Endometrial microvascular endothelial cells (primary cell): Measurements from ENCODE around the gene C10orf143. TPM values are rescaled to one million over a fixed set of nuclear protein-coding genes. Genes with fewer than 3 reads are reported as not detected.
"Not testable (repeated sequence)": the region's sequence is repeated elsewhere in the genome, so short reads cannot be mapped to it uniquely, and the experiment has no call there.

Experiments used
- in situ Hi-C: cut with HindIII; loops from 2 replicates; pipeline ENCODE4 v1.10.0; 2017; ENCODE audit warnings: low sequenced_read_pairs, low pct_unique_long_range_greater_than_20kb; ENCODE audit errors: inconsistent ontology term
- total RNA-seq: library from RNA; depleted of rRNA; stranded (reverse); fragments of >200 nt; gene quantifications from one replicate; pipeline ENCODE4 v1.2.3, GENCODE V29; 2015; ENCODE audit errors: inconsistent ontology term

Gene C10orf143
- total RNA-seq: 0.37 TPM

GRCh38 chr10:130110246-130111112 lies at the start of gene C10orf143:
TSS of gene C10orf143 (minus strand) at chr10:130110830. CDS start at chr10:130110772, 58 bp downstream.
- in situ Hi-C loops: no loop called here

DNA sequence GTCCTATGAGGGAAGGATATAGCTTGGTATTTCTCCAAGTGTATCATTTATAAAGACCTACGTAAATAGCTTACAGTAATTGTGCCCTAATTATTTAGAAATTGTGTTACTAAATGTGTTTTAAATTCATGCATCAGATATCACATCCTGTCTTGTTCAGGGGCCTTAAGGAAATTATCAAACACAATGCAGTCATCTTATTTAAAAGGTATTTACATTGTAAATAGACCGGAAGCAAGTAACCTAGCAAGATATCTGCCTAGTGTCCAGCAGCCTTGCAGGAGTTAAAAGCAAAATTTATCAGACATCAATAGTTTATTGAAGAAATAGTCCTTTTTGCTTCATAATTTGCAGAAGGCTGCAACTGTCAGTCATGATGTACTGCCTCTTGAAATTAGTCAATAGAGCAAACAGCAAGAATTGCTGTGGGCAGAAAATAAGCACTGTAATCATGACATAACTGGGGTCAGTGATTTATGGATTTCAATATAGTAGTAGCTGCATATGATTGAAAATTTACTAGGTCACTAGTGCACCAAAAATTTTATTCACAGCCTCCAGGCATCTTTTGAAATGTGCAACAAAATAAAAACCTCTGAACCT lies 48.7 kb upstream of the C10orf143 start:
- in situ Hi-C loops: no loop called here

GRCh38 chr10:130146042-130146441 lies 35.4 kb upstream of the C10orf143 start:
- in situ Hi-C loops: no loop called here

GRCh38 chr10:130141878-130142277 lies 31.2 kb upstream of the C10orf143 start:
- in situ Hi-C loops: no loop called here

DNA sequence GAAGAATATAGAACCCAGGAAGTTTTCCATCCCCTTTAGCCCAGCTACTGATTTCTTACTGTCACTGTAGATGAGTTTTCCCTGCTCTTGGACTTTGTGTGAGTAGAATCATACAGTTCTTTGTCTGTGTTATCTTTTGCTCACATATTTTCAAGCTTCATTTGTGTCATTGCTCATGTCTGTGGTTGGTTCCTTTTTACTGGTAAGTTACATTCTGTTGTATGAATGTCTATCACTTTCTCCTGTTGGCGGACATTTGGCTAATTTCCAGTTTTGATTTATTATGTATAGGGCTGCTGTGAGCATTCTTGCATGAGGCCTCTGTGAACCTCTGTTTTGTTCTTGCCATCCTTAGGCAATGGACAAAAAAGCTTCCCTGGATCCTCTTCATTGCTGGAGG lies 30.8 kb upstream of the C10orf143 start:
- in situ Hi-C loops: no loop called here

DNA sequence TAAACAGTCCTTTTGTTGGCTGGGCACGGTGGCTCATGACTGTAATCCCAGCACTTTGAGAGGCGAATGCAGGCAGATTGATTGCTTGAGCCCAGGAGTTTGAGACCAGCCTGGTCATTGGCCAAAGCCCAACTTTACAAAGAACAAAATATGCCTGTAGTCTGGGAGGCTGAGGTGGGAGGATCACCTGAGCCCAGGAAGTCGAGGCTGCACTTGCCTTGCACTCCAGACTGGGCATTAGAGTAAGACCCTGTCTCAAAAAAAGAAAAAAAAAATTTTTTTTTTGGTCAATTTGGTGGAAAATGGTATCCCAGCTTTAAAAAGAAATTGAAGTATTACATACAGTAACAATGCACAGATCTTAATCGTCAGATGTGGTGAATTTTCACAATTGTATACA lies 30.4 kb upstream of the C10orf143 start:
- in situ Hi-C loops: no loop called here

- in situ Hi-C loops: no loop called here
Measured at GRCh38 chr10:130140425-130140824, 29.8 kb upstream of the C10orf143 start.

DNA sequence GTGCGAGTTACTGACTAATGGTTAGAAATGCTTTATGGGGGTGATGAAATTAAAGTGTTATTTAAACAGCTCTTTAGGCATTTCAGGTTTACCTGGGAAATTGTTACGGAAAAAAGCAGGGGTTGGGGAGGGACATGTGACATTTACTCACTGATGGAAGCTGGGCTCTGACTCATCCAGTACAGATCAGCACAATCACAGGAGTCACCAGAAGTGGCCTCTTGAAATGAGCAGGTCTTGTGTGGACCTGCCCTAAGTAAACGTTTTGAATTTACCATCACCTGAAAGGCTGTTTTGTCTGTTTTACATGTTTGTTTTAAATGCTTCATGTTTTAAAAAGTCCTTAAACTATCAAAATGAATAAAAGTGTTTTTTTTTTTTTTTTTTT lies 27.8 kb upstream of the C10orf143 start:
- in situ Hi-C loops: no loop called here

DNA sequence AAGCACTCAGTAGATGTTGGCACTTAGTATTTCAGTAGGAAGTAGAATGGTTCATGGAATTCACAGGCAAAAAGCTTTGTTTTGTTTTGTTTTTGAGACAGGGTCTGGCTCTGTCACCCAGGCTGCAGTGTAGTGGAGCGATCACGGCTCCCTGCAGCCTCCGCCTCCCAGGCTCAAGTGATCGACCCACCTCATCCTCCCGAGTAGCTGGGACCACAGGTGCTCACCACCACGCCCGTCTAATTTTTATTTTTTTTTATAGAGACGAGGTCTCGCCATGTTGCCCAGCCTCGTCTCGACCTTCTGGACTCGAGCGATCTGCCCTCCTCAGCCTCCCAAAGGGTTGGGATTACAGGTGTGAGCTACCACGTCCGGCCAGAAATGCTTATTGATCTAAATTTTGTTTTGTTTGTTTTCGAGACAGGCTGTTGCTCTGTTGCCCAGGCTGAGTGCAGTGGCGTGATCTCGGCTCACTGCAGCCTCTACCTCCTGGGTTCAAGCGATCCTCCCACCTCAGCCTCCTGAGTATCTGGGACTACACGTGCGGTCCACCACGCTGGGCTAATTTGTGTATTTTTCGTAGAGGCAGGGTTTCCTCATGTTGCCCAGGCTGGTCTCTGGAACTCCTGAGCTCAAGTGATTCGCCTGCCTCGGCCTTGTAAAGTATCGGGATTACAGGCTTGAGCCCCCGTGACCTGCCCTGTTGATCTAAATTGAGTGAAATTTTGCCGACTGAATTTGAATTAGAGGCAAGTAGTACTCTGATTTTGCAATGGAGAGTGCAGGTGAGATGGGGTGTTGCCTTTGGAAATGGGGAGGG lies 27.2 kb upstream of the C10orf143 start:
- in situ Hi-C loops: no loop called here

DNA sequence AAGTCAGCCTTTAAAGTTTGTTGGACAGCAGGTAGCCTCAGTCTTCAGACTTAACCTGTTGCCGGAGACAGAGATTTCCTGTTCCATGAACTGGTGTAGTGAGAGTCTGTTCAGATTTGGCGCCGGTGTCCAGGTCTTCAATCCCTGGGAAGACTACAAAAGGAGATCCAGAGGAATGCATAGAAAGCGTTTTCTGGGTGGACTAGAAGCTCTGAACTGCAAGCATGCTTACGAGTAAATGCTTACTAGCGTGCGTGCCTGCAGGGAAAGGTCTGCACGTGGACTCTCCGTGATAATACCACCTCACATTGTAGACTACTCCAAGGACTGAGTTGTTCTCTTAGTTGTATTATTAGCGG lies 26.4 kb upstream of the C10orf143 start:
- in situ Hi-C loops: no loop called here

DNA sequence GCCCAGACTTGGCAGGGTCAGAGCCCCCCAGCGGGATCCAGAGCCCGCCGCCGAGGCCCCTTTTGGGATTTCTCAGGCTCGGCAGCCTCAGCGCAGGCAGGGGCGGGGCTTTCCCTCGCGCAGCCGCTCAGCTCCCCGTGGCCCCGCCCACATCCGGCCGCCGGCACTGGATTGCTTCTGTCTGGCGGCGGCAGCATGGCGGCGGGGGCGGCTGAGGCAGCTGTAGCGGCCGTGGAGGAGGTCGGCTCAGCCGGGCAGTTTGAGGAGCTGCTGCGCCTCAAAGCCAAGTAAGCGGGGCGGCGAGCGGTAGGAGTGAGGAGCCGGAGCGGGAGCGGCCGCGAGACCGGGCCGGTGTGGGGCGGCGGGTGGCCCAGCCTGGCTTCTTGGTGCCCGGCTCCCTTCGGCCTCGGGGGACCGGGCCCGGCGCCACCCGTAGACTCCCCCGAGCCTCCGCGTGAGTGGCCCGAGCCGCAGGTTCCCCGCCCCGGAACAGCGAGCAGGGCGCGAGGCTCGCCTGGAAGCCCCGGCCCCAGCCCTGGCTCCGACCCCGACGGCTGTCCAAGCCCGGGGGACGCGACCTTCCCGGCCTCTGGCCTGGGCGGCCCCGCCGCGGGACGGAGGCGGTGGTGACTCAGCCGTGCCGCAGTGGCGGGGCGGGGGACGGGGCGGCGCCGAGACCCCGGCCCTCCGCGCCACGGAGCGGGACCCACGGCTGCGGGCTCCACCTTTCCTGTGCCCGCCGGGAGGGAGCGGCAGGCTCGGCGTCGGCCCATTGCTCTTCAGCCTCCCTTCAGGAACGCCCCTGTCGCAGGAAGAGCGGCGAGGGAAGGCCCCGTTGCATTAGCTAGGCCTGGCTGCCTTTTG lies 25.8 kb upstream of the C10orf143 start, which contains the start of gene GLRX3:
Gene GLRX3, plus strand, starts transcription at position 166 of the 864 bp plus-strand sequence. Its CDS starts 30 bp downstream, at position 196.
- in situ Hi-C loops: no loop called here

DNA sequence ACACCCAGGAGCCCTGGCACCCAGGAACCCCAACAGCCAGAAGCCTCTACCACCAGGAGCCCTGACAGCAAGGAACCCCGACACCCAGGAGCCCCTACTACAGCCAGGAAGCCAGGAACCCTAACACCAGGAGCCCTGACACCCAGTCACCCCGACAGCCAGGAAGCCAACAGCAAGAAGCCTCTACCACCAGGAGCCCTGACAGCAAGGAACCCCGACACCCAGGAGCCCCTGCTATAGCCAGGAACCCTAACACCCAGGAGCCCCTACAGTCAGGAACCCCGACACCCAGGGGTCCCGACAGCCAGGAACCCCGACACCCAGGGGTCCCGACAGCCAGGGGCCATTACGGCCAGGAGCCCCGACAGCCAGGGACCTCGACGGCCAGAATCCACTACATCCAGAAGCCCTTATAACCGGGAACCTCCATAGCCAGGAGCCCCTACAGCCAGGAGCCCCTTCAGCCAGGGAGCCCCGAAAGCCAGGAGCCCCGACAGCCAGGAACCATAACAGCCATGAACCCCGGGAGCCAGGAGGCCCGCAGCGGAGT lies 25.1 kb upstream of the C10orf143 start:
- in situ Hi-C loops: no loop called here

- in situ Hi-C loops: no loop called here
Measured at GRCh38 chr10:130128922-130129321, 18.3 kb upstream of the C10orf143 start.

DNA sequence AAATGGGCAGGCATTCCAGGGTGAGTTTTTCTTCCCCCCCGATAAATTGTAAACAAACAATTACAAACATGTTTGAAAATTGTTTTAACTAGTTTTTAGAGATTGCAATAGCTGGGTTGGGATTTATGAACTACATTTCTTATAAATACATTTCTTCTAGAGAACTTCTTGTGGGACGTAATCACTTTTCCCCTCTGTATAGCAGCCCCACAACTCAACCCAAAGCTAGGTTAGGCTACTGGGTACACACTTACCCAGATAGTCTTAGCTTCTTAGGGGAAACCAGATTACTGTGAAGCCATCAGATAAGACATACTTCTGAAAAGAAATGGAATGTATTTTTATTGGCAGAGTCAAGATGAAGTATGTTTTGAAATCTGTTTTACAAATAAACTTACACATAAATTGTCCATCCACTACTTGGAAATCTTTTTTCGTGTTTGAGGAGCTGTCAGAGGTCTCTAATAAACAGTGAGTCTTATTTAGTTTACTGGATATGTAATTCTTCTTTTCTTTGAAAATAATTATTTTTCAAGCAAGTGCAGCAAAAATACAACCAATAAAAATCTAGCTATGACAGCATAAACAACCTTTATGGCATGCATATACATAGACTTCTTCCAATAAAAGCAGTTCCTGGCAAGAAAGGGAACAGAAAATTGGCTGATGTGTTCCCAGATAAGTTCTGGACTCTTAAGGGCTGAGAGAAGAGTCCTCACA lies 17.6 kb upstream of the C10orf143 start:
- in situ Hi-C loops: no loop called here

DNA sequence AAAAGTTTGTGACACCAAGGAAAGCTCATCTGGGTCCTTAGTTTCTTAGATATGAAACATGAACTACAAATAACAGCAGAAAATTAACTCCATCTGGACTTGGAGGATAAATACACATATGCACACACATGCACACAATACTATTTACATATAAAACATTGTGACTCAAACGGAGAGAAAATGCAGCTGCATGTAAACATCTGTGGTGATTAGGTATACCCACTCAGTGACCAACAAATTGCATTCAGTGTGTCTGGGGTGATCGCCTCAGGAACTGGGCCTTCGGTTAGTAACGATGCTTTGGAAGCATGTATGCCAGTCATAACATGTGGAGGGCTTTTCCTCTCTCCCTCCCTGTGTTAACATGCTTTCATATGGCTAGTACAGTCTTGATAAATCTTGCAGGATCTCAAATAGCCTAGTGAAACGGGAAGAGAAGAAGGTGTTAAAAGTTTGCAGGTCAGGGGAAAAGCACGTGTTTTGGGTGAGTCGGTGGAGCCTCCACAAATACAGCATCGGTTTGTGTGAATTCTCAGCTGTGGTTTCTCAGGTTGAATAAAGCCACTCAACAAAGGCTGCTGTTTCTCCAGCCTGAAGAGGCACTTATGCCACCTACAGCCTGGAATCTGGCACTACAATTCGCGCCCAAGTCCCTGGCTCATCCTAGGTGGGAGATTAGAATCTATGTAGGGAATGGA lies 16.9 kb upstream of the C10orf143 start:
- in situ Hi-C loops: no loop called here

GRCh38 chr10:130121486-130122079 lies 11.0 kb upstream of the C10orf143 start:
- in situ Hi-C loops: no loop called here

- in situ Hi-C loops: not testable (repeated sequence)
Measured at GRCh38 chr10:130117535-130117934, 6.9 kb upstream of the C10orf143 start.
